Osteoblast (primary cell): Measurements from ENCODE around the gene MAPK8IP3. TPM values are rescaled to one million over a fixed set of nuclear protein-coding genes. Genes with fewer than 3 reads are reported as not detected.

Experiments
- DNase-seq: peaks from one replicate; pipeline ENCODE4 v3.0.0; 2011; ENCODE audit warnings: low spot score, mixed read lengths; ENCODE audit not compliant: insufficient read length; ENCODE audit errors: missing footprints
- H2AFZ ChIP-seq: 2 replicates; pipeline ENCODE4 v1.6.0; 2011; ENCODE audit warnings: mild to moderate bottlenecking, low read length
- H3K27ac ChIP-seq: 2 replicates; pipeline ENCODE4 v1.5.1; 2011; ENCODE audit warnings: mild to moderate bottlenecking, low read depth, low read length, moderate library complexity
- H3K27me3 ChIP-seq: 2 replicates; pipeline ENCODE4 v1.6.0; 2012; ENCODE audit warnings: mild to moderate bottlenecking, control low read depth, inconsistent platforms, low read length, moderate library complexity; ENCODE audit not compliant: insufficient read depth
- H3K36me3 ChIP-seq: 2 replicates; pipeline ENCODE4 v1.5.1; 2011; ENCODE audit warnings: mild to moderate bottlenecking, low read length, control low read depth, moderate library complexity; ENCODE audit not compliant: insufficient read depth
- H3K4me1 ChIP-seq: 2 replicates; pipeline ENCODE4 v1.5.1; 2011; ENCODE audit warnings: mild to moderate bottlenecking, low read length, control low read depth, moderate library complexity; ENCODE audit not compliant: insufficient read depth
- H3K4me2 ChIP-seq: 2 replicates; pipeline ENCODE4 v1.6.0; 2011; ENCODE audit warnings: mild to moderate bottlenecking, low read length; ENCODE audit not compliant: insufficient read depth
- H3K4me3 ChIP-seq: fragments of 200-600 bp; sonication (generic); 3 replicates; pipeline ENCODE4 v1.5.1; 2012; ENCODE audit warnings: mild to moderate bottlenecking, low read length, inconsistent platforms; ENCODE audit not compliant: insufficient read depth
- H3K79me2 ChIP-seq: 2 replicates; pipeline ENCODE4 v1.6.0; 2012; ENCODE audit warnings: mild to moderate bottlenecking, low read length, control low read depth, inconsistent platforms; ENCODE audit not compliant: insufficient read depth
- H3K9me3 ChIP-seq: 2 replicates; pipeline ENCODE4 v1.5.1; 2011; ENCODE audit warnings: low read depth, low read length, control low read depth
- H4K20me1 ChIP-seq: 2 replicates; pipeline ENCODE4 v1.6.0; 2012; ENCODE audit warnings: mild to moderate bottlenecking, low read length, control low read depth; ENCODE audit not compliant: insufficient read depth
- CTCF ChIP-seq: IDR thresholded peaks from 2 replicates; pipeline ENCODE4 v1.5.1; 2011; ENCODE audit warnings: mild to moderate bottlenecking, low read depth, low read length, moderate library complexity; ENCODE audit errors: extremely low read depth
- total RNA-seq: library from RNA; depleted of rRNA; stranded (reverse); fragments of >200 nt; gene quantifications from 2 replicates; pipeline ENCODE4 v1.2.3, GENCODE V29; 2012

MAPK8IP3 gene
- total RNA-seq, 1 donor = 64.1 TPM

GRCh38 chr16:1780677-1781072 is 74.7 kb downstream of the MAPK8IP3 start:
- TF ChIP-seq CTCF = no peak
- Histone ChIP-seq H3K27me3 (no peaks in the 10 kb centered on the region), H3K4me3 (no peak overlapping the region), H4K20me1 (peaks cover 35% of the 10 kb centered on the region), H3K4me2 (peak overlapping the region; percentile 86), H3K4me1 (peaks cover 19% of the 10 kb centered on the region), H3K9me3 (no peaks in the 10 kb centered on the region), H3K36me3 (peaks cover 28% of the 10 kb centered on the region), H3K27ac (no peak overlapping the region), H3K79me2 (peaks cover 38% of the 10 kb centered on the region), H2AFZ (no peak overlapping the region)
- DNase-seq = no peak

GRCh38 chr16:1781254-1781653 is 75.3 kb downstream of the MAPK8IP3 start:
- peak; percentile 89 for DNase-seq
- H3K79me2 ChIP-seq = peaks cover 38% of the 10 kb centered on the region
- peak overlapping the region; percentile 96 for H3K4me3 ChIP-seq
- no peak for TF ChIP-seq CTCF
- H2AFZ ChIP-seq = no peak overlapping the region
- peaks cover 26% of the 10 kb centered on the region for H3K36me3 ChIP-seq
- no peaks in the 10 kb centered on the region for H3K9me3 ChIP-seq
- H3K4me2 ChIP-seq = peak overlapping the region; percentile 86
- peaks cover 39% of the 10 kb centered on the region for H4K20me1 ChIP-seq
- no peaks in the 10 kb centered on the region for H3K27me3 ChIP-seq
- no peak overlapping the region for H3K27ac ChIP-seq
- peaks cover 19% of the 10 kb centered on the region for H3K4me1 ChIP-seq

GRCh38 chr16:1781758-1782407 is 75.9 kb downstream of the MAPK8IP3 start:
- peak; percentile 97 for DNase-seq
- Histone ChIP-seq H3K79me2 (peaks cover 42% of the 10 kb centered on the region), H3K27ac (peak overlapping the region; percentile 12), H3K4me2 (peak overlapping the region; percentile 86), H3K9me3 (no peaks in the 10 kb centered on the region), H3K36me3 (peaks cover 24% of the 10 kb centered on the region), H3K27me3 (no peaks in the 10 kb centered on the region), H4K20me1 (peaks cover 43% of the 10 kb centered on the region), H2AFZ (no peak overlapping the region), H3K4me3 (peak overlapping the region; percentile 96), H3K4me1 (peaks cover 19% of the 10 kb centered on the region)
- no peak for TF ChIP-seq CTCF

GRCh38 chr16:1782408-1783264 is 76.6 kb downstream of the MAPK8IP3 start, which contains the start of the genes NUBP2 and SPSB3:
TSS of gene NUBP2 (plus strand) at chr16:1782960. CDS start at chr16:1783021, 61 bp downstream.
TSS of gene SPSB3 (minus strand) at chr16:1782571. CDS start at chr16:1781483, 1,088 bp downstream.
- Histone ChIP-seq H3K27me3 (no peaks in the 10 kb centered on the region), H3K27ac (peak within 1 kb of the TSS; percentile 74), H3K36me3 (peaks cover 22% of the 10 kb centered on the region), H3K4me2 (peak within 1 kb of the TSS; percentile 99), H4K20me1 (peaks cover 42% of the 10 kb centered on the region), H2AFZ (peak within 1 kb of the TSS; percentile 74), H3K4me1 (peaks cover 19% of the 10 kb centered on the region), H3K79me2 (peaks cover 49% of the 10 kb centered on the region), H3K4me3 (peak within 1 kb of the TSS; percentile 96), H3K9me3 (no peaks in the 10 kb centered on the region)
- TF ChIP-seq CTCF = no peak
- peak; percentile 100 for DNase-seq
